DMS114 treated with DMSO at 0.1 percent for 48 hours (cell line): ENCODE measurements around the gene ASAH2B.

Experiments
- DNase-seq: peaks from one replicate; lab custom pipeline; 2025; ENCODE audit not compliant: unreplicated experiment; lab: John Stamatoyannopoulos, UW

ASAH2B gene

GRCh38 chr10:50796693-50797092 lies 57.0 kb downstream of the ASAH2B start:
- no peak for DNase-seq

- no peak for DNase-seq
Measured at GRCh38 chr10:50798297-50798696, 58.6 kb downstream of the ASAH2B start.

GRCh38 chr10:50799595-50799994 lies 59.9 kb downstream of the ASAH2B start:
- no peak for DNase-seq

- no peak for DNase-seq
Measured at GRCh38 chr10:50805981-50806622, 66.4 kb downstream of the ASAH2B start.

- no peak for DNase-seq
Measured at GRCh38 chr10:50807851-50808776, 68.4 kb downstream of the ASAH2B start.
